Mesenchymal stem cell (in vitro differentiated cells and primary cell): ENCODE measurements around the gene TMEM243. TPM values are rescaled to one million over a fixed set of nuclear protein-coding genes. Genes with fewer than 3 reads are reported as not detected.
A peak's percentile ranks its signal among the peaks of the same experiment; 100 is the strongest.

Source experiments
- DNase-seq: peaks from one replicate; pipeline ENCODE4 v3.0.0-alpha.2; 2013
- H2AFZ ChIP-seq: one replicate; pipeline ENCODE4 v1.6.1; 2013; ENCODE audit warnings: low read depth, mild to moderate bottlenecking, control low read depth, inconsistent platforms, low read length, moderate library complexity
- H2AK5ac ChIP-seq: 2 replicates; pipeline ENCODE4 v1.6.1; 2013; ENCODE audit warnings: low read length, moderate library complexity, mild to moderate bottlenecking, inconsistent platforms; ENCODE audit not compliant: severe bottlenecking
- H2BK120ac ChIP-seq: one replicate; pipeline ENCODE4 v1.6.1; 2013; ENCODE audit warnings: low read depth, mild to moderate bottlenecking, inconsistent platforms, low read length, moderate library complexity
- H2BK12ac ChIP-seq, 2 experiments: one replicate each; pipeline ENCODE4 v1.6.1; 2013; ENCODE audit warnings: inconsistent platforms in 2 of 2, low read length in 2 of 2, mild to moderate bottlenecking in 2 of 2, moderate library complexity in 2 of 2, control low read depth in 1 of 2
- H2BK15ac ChIP-seq: one replicate; pipeline ENCODE4 v1.6.1; 2013; ENCODE audit warnings: mild to moderate bottlenecking, low read depth, inconsistent platforms; ENCODE audit not compliant: poor library complexity, severe bottlenecking
- H2BK5ac ChIP-seq: 2 replicates; pipeline ENCODE4 v1.6.1; 2013; ENCODE audit warnings: low read depth, mild to moderate bottlenecking, low read length, control low read depth, inconsistent platforms; ENCODE audit not compliant: poor library complexity, severe bottlenecking
- H3K14ac ChIP-seq, 2 experiments: one replicate each; pipeline ENCODE4 v1.6.1; 2013; ENCODE audit warnings: inconsistent platforms in 2 of 2, low read length in 2 of 2, control low read depth in 1 of 2, mild to moderate bottlenecking in 1 of 2, moderate library complexity in 1 of 2
- H3K18ac ChIP-seq, 2 experiments: one replicate each; pipeline ENCODE4 v1.6.1; 2013; ENCODE audit warnings: inconsistent platforms in 2 of 2, low read length in 2 of 2, control low read depth in 1 of 2, low read depth in 1 of 2, mild to moderate bottlenecking in 1 of 2
- H3K23ac ChIP-seq, 2 experiments: one replicate each; pipeline ENCODE4 v1.6.1; 2013; ENCODE audit warnings: inconsistent platforms in 2 of 2, low read length in 2 of 2, mild to moderate bottlenecking in 2 of 2, moderate library complexity in 2 of 2, control low read depth in 1 of 2
- H3K27ac ChIP-seq: 2 replicates; pipeline ENCODE4 v1.5.1; 2013; ENCODE audit warnings: mild to moderate bottlenecking, moderate library complexity, low read length, control low read depth, inconsistent platforms; ENCODE audit not compliant: poor library complexity, severe bottlenecking
- H3K27me3 ChIP-seq, 2 experiments: 2 replicates each; pipeline versions ENCODE4 v1.6.1 to v1.7.0; 2013; ENCODE audit warnings: low read length in 2 of 2, mild to moderate bottlenecking in 2 of 2, moderate library complexity in 2 of 2, control low read depth in 1 of 2, inconsistent platforms in 1 of 2; ENCODE audit not compliant: control insufficient read depth in 1 of 2, insufficient read depth in 1 of 2
- H3K36me3 ChIP-seq, 2 experiments: 2 replicates each; pipeline versions ENCODE4 v1.6.1 to v1.7.0; 2013; ENCODE audit warnings: low read length in 2 of 2, control low read depth in 1 of 2, inconsistent platforms in 1 of 2, low read depth in 1 of 2, mild to moderate bottlenecking in 1 of 2; ENCODE audit not compliant: insufficient read depth in 2 of 2, control insufficient read depth in 1 of 2
- H3K4ac ChIP-seq, 2 experiments: one replicate each; pipeline ENCODE4 v1.6.1; 2013; ENCODE audit warnings: inconsistent platforms in 2 of 2, low read length in 2 of 2, mild to moderate bottlenecking in 2 of 2, moderate library complexity in 2 of 2, control low read depth in 1 of 2, low read depth in 1 of 2
- H3K4me1 ChIP-seq: 2 replicates; pipeline ENCODE4 v1.6.1; 2013; ENCODE audit warnings: low read depth, low read length, control low read depth; ENCODE audit not compliant: control insufficient read depth, insufficient read depth
- H3K4me2 ChIP-seq: 2 replicates; pipeline ENCODE4 v1.6.1; 2013; ENCODE audit warnings: low read length, mild to moderate bottlenecking, inconsistent platforms; ENCODE audit not compliant: poor library complexity, severe bottlenecking
- H3K4me3 ChIP-seq, 2 experiments: 2 replicates each; pipeline versions ENCODE4 v1.5.1 to v1.7.0; 2013; ENCODE audit warnings: low read length in 2 of 2, mild to moderate bottlenecking in 2 of 2, control low read depth in 1 of 2, low read depth in 1 of 2; ENCODE audit not compliant: insufficient read depth in 1 of 2
- H3K79me1 ChIP-seq: replicated peaks from 2 replicates; pipeline ENCODE4 v1.6.1; 2013; ENCODE audit warnings: mild to moderate bottlenecking, control low read depth, low read length, inconsistent platforms; ENCODE audit not compliant: poor library complexity, severe bottlenecking
- H3K9ac ChIP-seq: 2 replicates; pipeline ENCODE4 v1.7.0; 2013; ENCODE audit warnings: mild to moderate bottlenecking, low read length, moderate library complexity
- H3K9me3 ChIP-seq: 2 replicates; pipeline ENCODE4 v1.7.0; 2013; ENCODE audit warnings: mild to moderate bottlenecking, low read length; ENCODE audit not compliant: control insufficient read depth
- H4K8ac ChIP-seq: one replicate; pipeline ENCODE4 v1.6.1; 2013; ENCODE audit warnings: inconsistent platforms, mild to moderate bottlenecking, low read length, moderate library complexity
- H4K91ac ChIP-seq: one replicate; pipeline ENCODE4 v1.6.1; 2013; ENCODE audit warnings: mild to moderate bottlenecking, low read length, inconsistent platforms
- WGBS: methylation state at CpG from one replicate; pipeline ENCODE4 v1.1.7; 2013; ENCODE audit warnings: mixed read lengths; 5-methylcytosine and 5-hydroxymethylcytosine counted together
- polyA plus RNA-seq, 2 experiments: library from polyadenylated mRNA; stranded (reverse); fragments of 200-250 nt; gene quantifications; one replicate each; pipeline ENCODE4 v1.2.3, GENCODE V29; 2013

TMEM243 gene, protein sequence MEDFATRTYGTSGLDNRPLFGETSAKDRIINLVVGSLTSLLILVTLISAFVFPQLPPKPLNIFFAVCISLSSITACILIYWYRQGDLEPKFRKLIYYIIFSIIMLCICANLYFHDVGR
- 32.0 TPM for polyA plus RNA-seq (2013, experiment 1 of 2)
- polyA plus RNA-seq (2013, experiment 2 of 2) = 34.5 TPM

DNA sequence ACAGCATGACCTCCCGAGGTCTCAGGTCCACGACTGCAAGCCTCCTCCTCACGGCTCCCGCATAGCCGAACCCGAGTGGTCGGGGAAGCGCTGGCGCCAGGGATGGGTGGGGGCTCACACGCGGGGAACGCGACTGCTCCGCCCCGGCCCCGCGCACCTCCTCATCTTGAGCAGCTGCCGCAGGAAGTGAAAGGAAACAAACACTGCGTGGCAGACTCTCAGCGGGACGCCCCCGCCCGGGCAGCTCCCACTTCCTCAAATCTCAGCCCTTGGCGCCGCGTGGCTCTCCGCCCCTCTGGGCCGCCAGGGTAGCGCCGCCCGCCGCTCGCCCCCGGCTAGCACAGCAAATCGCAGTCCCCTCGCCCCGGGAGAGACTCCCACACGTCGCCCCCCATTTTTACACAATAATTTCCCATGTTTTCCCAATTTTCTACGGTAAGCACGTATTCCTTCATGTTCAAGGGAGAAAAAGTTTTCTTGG lies at the start of gene TMEM243:
TMEM243 (minus strand) TSS at position 188 of the 481 bp plus-strand sequence. CDS start 229 bp downstream, outside the sequence.
- Histone ChIP-seq H3K4me2 (peak within 1 kb of the TSS; percentile 85), H4K91ac (peak within 1 kb of the TSS; percentile 78), H3K27me3 (peaks cover 4 to 10% of the 10 kb centered on the region in 2 experiments), H2BK15ac (peak within 1 kb of the TSS; percentile 85), H3K23ac (no peak within 1 kb of the TSS), H2BK5ac (no peak within 1 kb of the TSS), H3K27ac (peak within 1 kb of the TSS; percentile 65), H3K4ac (peak within 1 kb of the TSS; percentile 0 to 83), H3K36me3 (no peaks in the 10 kb centered on the region), H3K18ac (peak within 1 kb of the TSS; percentile 70 to 95), H3K79me1 (peaks cover 10% of the 10 kb centered on the region), H2BK12ac (peak within 1 kb of the TSS in 1 of 2 experiments; percentile 33), H3K14ac (peak within 1 kb of the TSS in 1 of 2 experiments; percentile 82), H2AFZ (peak within 1 kb of the TSS; percentile 90), H3K4me1 (peaks cover 15% of the 10 kb centered on the region), H2BK120ac (peak within 1 kb of the TSS; percentile 38), H4K8ac (peak within 1 kb of the TSS; percentile 59), H3K4me3 (peak within 1 kb of the TSS; percentile 70 to 95), H3K9ac (peak within 1 kb of the TSS; percentile 92), H2AK5ac (no peak within 1 kb of the TSS), H3K9me3 (no peaks in the 10 kb centered on the region)
- under 1% methylated on average over 41 of the region's 41 CpGs for WGBS
- peak; percentile 84 for DNase-seq

DNA sequence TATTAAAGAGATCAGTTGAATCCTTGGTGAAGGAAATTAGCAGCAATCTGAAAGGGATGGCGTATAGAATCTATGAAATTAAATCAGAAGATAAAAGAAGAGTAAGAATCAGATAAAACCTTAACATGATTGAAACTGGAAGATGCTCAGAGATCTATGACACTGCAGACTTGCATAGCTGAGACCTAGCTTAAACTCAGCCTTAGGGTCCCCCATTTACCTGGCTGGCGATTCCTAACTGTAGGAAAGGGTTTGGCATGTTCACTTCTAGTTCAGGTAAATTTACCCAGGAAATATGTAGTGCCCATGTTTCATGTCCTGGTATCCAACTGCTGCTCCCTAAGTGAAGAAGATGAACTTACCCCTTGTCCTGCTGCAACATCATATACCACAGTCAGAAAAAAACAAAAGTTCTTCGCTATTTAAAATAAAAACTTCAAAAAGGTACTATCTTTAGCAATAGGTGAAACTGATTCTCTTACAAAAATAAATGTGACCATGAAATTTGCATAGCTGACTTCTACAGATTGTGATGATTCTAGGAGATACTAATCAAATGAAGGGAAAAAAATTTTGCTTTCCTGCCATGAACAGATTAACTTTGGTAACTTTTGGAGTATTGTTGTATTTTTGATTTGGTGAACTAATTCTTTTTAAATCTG lies 47.8 kb upstream of the TMEM243 start:
- Histone ChIP-seq H3K79me1 (no peaks in the 10 kb centered on the region), H2AFZ (no peak overlapping the region), H3K36me3 (no peaks in the 10 kb centered on the region), H2BK15ac (no peak overlapping the region), H2BK120ac (no peak overlapping the region), H3K4me2 (no peak overlapping the region), H3K27me3 (no peaks in the 10 kb centered on the region), H3K18ac (no peak overlapping the region), H3K9me3 (no peaks in the 10 kb centered on the region), H3K4me3 (no peak overlapping the region), H3K4me1 (no peaks in the 10 kb centered on the region), H3K9ac (no peak overlapping the region), H3K14ac (no peak overlapping the region), H4K91ac (no peak overlapping the region), H3K23ac (no peak overlapping the region), H2BK12ac (no peak overlapping the region), H3K27ac (no peak overlapping the region), H2BK5ac (no peak overlapping the region), H2AK5ac (no peak overlapping the region), H4K8ac (no peak overlapping the region), H3K4ac (no peak overlapping the region)
- DNase-seq = no peak
- 89% methylated on average over 1 of the region's 3 CpGs for WGBS

DNA sequence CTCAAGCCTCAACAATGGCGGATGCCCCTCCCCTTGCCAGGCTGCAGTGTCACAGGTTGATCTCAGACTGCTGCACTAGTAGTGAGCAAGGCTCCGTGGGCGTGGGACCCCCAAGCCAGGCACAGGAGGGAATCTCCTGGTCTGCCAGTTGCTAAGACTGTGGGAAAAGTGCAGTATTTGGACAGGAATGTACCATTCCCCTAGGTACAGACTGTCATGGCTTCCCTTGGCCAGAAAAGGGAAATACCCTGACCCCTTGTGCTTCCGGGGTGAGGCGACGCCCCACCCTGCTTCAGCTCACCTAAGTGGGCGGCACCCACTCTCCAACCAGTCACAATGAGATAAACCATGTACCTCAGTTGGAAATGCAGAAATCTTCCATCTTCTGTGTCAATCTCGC lies 44.0 kb upstream of the TMEM243 start:
- Histone ChIP-seq H3K4ac (no peak overlapping the region), H2BK15ac (no peak overlapping the region), H3K4me1 (no peaks in the 10 kb centered on the region), H4K8ac (no peak overlapping the region), H3K9ac (no peak overlapping the region), H3K79me1 (no peaks in the 10 kb centered on the region), H3K27ac (no peak overlapping the region), H3K9me3 (no peaks in the 10 kb centered on the region), H2BK5ac (no peak overlapping the region), H2AK5ac (no peak overlapping the region), H2BK120ac (no peak overlapping the region), H3K18ac (no peak overlapping the region), H2AFZ (no peak overlapping the region), H2BK12ac (no peak overlapping the region), H3K23ac (no peak overlapping the region), H3K36me3 (no peaks in the 10 kb centered on the region), H3K14ac (no peak overlapping the region), H3K4me3 (no peak overlapping the region), H3K4me2 (no peak overlapping the region), H4K91ac (no peak overlapping the region), H3K27me3 (no peaks in the 10 kb centered on the region)
- 83% methylated on average over 8 of the region's 8 CpGs for WGBS
- no peak for DNase-seq

DNA sequence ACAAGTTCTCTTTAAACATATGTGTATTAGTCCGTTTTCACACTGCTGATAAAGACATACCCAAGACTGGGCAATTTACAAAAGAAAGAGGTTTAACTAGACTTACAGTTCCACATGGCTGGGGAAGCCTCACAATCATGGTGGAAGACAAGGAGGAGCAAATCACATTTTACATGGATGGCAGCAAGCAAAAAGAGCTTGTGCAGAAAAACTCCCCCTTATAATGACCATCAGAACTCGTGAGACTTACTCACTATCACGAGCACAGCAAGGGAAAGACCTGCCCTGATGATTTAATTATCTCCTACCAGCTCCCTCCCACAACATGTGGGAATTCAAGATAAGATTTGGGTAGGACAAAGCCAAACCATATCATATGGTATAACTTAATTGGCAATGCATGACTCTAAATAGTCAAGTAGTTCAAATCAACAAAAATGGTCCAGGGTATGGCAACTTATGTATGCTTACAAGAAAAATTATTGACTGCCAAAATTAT lies 34.1 kb upstream of the TMEM243 start:
- 70% methylated on average over 1 of the region's 3 CpGs for WGBS
- no peak overlapping the region for H3K4me3 ChIP-seq
- H2BK12ac ChIP-seq = no peak overlapping the region
- H3K14ac ChIP-seq = no peak overlapping the region
- H3K9ac ChIP-seq = no peak overlapping the region
- H3K23ac ChIP-seq = no peak overlapping the region
- no peak overlapping the region for H2AK5ac ChIP-seq
- no peak overlapping the region for H3K4me2 ChIP-seq
- H3K9me3 ChIP-seq = no peaks in the 10 kb centered on the region
- no peaks in the 10 kb centered on the region for H3K79me1 ChIP-seq
- no peak overlapping the region for H4K8ac ChIP-seq
- no peak overlapping the region for H2AFZ ChIP-seq
- no peak overlapping the region for H2BK120ac ChIP-seq
- no peak overlapping the region for H3K4ac ChIP-seq
- DNase-seq = no peak
- H3K27me3 ChIP-seq = peaks cover 3 to 4% of the 10 kb centered on the region in 2 experiments
- H2BK15ac ChIP-seq = no peak overlapping the region
- no peak overlapping the region for H3K18ac ChIP-seq
- H4K91ac ChIP-seq = no peak overlapping the region
- H3K36me3 ChIP-seq = no peaks in the 10 kb centered on the region
- H3K27ac ChIP-seq = no peak overlapping the region
- no peaks in the 10 kb centered on the region for H3K4me1 ChIP-seq
- H2BK5ac ChIP-seq = no peak overlapping the region
